ENCODE results near the gene ETNK2. TPM values are rescaled to one million over a fixed set of nuclear protein-coding genes. Genes with fewer than 3 reads are reported as not detected.
"Not testable (repeated sequence)": the region's sequence is repeated elsewhere in the genome, so short reads cannot be mapped to it uniquely, and the experiment has no call there.

ETNK2 gene
- total RNA-seq, 2 donors from 2014 or later = 4.0 to 15.8 TPM

DNA sequence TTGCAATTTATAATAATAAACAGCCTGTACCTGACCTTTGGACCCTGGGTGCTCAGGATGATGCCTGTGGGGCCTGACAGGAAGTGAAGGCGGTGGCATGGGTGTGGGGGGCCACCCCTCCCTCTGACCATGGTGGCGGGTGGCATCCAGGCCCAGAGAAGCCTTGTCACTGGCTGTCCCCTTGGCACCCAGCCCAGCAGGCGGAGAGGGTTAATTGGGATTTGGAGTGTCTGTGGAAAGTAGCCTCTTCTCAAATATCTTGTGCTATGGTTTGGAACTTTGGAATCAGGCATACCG, 58.5 kb downstream of the ETNK2 start:
- peaks cover 61% of the 10 kb centered on the region for H3K4me1 ChIP-seq
- no peaks in the 10 kb centered on the region for H3K27me3 ChIP-seq
- ATAC-seq = peak; percentile 80
- intact Hi-C loops (cut with DNase I) = no loop called here
- 33 to 37% methylated on average over 3 to 4 of the region's 4 CpGs for WGBS, 2 donors
- TF ChIP-seq, protein P1, sequence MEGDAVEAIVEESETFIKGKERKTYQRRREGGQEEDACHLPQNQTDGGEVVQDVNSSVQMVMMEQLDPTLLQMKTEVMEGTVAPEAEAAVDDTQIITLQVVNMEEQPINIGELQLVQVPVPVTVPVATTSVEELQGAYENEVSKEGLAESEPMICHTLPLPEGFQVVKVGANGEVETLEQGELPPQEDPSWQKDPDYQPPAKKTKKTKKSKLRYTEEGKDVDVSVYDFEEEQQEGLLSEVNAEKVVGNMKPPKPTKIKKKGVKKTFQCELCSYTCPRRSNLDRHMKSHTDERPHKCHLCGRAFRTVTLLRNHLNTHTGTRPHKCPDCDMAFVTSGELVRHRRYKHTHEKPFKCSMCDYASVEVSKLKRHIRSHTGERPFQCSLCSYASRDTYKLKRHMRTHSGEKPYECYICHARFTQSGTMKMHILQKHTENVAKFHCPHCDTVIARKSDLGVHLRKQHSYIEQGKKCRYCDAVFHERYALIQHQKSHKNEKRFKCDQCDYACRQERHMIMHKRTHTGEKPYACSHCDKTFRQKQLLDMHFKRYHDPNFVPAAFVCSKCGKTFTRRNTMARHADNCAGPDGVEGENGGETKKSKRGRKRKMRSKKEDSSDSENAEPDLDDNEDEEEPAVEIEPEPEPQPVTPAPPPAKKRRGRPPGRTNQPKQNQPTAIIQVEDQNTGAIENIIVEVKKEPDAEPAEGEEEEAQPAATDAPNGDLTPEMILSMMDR (IDR thresholded peaks at IDR 0.05) = no peak
- no peak for TF ChIP-seq POLR2A (IDR thresholded peaks at IDR 0.05)
- peak; percentile 69 to 82 (median 82) for DNase-seq
- peak overlapping the region; percentile 75 to 82 (median 78) for H3K27ac ChIP-seq
- no peak overlapping the region for H3K4me3 ChIP-seq
- H3K9me3 ChIP-seq = no peaks in the 10 kb centered on the region
- H3K36me3 ChIP-seq (replicated peaks in 1 of 2; ENCODE audit: insufficient read depth in 1 of 2, low read depth in 2 of 2) = no peaks in the 10 kb centered on the region

DNA sequence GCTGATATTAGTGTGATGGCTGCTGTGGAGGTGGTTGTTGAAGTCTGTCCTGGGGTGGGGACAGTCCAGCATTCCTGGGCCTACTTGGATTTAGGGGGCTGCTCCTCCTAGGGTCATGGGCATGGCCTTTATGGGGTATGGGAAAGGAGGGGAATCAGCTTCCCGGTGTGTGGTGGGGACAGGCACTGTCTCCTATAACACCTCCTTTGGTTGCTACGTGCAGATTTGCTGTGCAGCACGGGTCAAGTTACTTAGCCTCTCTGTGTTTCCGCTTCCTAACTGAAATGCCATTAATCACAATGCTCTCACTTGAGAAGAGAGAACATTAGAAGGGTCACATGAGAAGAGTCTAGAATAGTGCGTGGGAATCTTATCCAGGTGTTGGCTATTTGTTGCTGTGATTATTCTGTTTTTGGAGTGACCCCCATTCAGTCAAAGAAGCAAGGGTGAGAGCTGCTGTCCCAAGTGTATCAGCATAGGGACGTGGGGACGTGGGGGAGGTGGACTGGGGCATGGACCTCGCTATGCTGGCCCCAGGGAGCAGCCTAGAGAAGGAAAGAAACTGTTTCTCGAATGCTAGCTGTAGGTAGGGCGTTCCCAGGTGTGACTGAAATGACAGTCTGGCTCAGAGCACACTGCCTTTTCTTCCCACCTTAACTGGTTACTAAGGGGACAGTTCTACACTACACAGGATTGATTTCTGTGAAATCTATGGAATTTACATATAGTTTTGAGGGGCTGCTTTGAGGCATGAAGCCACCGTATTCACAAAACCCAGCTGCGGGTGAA, 59.0 kb downstream of the ETNK2 start:
- no peaks in the 10 kb centered on the region for H3K27me3 ChIP-seq
- ATAC-seq (peak; percentile 66), DNase-seq (peak in 2 of 4 donors; percentile 41 to 46)
- TF ChIP-seq, protein P1 (IDR thresholded peaks at IDR 0.05) = no peak
- no peak for TF ChIP-seq POLR2A (IDR thresholded peaks at IDR 0.05)
- H3K4me1 ChIP-seq = peaks cover 67% of the 10 kb centered on the region
- no peaks in the 10 kb centered on the region for H3K36me3 ChIP-seq (replicated peaks in 1 of 2; ENCODE audit: insufficient read depth in 1 of 2, low read depth in 2 of 2)
- 14 to 23% methylated on average over 12 of the region's 12 CpGs for WGBS, 2 donors
- no peaks in the 10 kb centered on the region for H3K9me3 ChIP-seq
- no peak overlapping the region for H3K4me3 ChIP-seq
- peak overlapping the region; percentile 75 to 82 (median 78) for H3K27ac ChIP-seq
- intact Hi-C loops (cut with DNase I) = no loop called here

DNA sequence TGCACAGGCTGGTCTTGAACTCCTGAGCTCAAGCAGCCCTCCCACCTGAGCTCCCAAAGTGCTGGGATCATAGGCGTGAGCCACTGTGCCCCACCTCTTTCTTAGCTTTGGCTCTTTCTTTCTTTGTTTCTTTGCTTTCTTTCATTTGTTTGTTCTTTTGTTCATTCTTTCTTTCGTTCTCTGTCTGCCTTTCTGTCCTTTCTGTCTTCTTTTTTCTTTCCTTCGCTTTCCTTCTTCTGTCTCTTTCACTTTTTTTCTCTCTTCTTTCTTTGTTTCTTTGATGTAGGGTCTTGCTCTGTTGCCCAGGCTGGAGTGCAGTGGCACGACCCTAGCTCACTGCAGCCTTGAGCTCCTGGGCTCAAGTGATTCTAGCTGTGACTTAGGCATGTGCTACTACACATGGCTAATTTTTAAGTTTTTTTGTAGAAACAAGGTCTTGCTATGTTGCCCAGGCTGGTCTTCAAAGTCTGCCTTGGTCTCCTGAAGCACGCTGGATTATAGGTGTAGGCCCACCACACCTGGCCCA, 60.0 kb downstream of the ETNK2 start:
- no peaks in the 10 kb centered on the region for H3K27me3 ChIP-seq
- intact Hi-C loops (cut with DNase I) = no loop called here
- H3K36me3 ChIP-seq (replicated peaks in 1 of 2; ENCODE audit: insufficient read depth in 1 of 2, low read depth in 2 of 2) = no peaks in the 10 kb centered on the region
- H3K9me3 ChIP-seq = no peaks in the 10 kb centered on the region
- H3K4me3 ChIP-seq = no peak overlapping the region
- TF ChIP-seq POLR2A (IDR thresholded peaks at IDR 0.05) = no peak
- TF ChIP-seq, protein P1 (IDR thresholded peaks at IDR 0.05) = no peak
- no peak for ATAC-seq
- 90 to 93% methylated on average over 5 of the region's 5 CpGs for WGBS, 2 donors
- H3K27ac ChIP-seq = peak overlapping the region in 3 of 4 donors; percentile 77 to 82 (median 78)
- no peak for DNase-seq
- peaks cover 76% of the 10 kb centered on the region for H3K4me1 ChIP-seq

DNA sequence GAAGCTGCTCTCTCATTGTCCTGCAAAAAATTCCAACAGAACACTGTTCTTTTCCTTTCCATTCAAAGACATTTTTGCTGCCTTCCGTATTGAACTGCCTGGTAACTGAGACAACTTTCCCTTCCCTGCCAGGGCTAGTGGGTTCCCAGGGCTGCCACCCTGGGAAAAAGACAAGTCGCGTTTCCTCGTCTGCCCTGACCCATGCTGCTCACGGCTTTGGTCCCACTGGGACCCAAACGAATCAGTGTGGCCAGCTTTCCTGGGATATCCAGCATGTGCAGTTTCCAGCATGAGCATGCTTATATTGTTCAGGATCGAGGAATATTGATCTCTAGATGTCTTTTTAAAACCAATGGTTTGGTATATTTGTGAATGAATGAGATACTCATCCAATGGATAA, 60.8 kb downstream of the ETNK2 start:
- Histone ChIP-seq H3K4me3 (no peak overlapping the region), H3K27me3 (no peaks in the 10 kb centered on the region), H3K27ac (peak overlapping the region in 3 of 4 donors; percentile 0 to 77 (median 22)), H3K4me1 (peaks cover 84% of the 10 kb centered on the region), H3K9me3 (no peaks in the 10 kb centered on the region), H3K36me3 (replicated peaks in 1 of 2; ENCODE audit: insufficient read depth in 1 of 2, low read depth in 2 of 2) (no peaks in the 10 kb centered on the region)
- no peak for ATAC-seq
- WGBS, 2 donors = 53 to 54% methylated on average over 7 of the region's 7 CpGs
- DNase-seq = no peak
- TF ChIP-seq POLR2A (IDR thresholded peaks at IDR 0.05) = no peak
- TF ChIP-seq, protein P1 (IDR thresholded peaks at IDR 0.05) = no peak
- intact Hi-C loops (cut with DNase I) = no loop called here

DNA sequence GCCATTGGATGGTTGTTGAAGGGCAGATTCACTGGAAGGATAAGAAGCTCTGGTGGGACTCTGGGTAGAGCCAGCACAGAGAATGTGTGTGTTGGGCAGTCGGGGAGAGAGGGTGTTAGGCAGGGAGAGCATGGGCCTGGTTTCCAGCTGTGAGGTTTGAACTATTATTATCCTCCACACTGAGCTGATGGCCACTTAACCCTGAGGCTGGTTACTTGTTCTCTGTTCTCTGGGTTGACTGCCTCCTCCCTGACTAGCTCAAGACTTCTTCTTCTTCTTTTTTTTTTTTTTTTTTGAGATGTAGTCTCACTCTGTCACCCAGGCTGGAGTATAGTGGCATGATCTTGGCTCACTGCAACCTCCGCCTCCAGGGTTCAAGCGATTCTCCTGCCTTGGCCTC, 61.7 kb downstream of the ETNK2 start:
- Histone ChIP-seq H3K4me1 (peaks cover 94% of the 10 kb centered on the region), H3K27ac (peak overlapping the region in 3 of 4 donors; percentile 75 to 91 (median 87))
- 93 to 97% methylated on average over 3 of the region's 3 CpGs for WGBS, 2 donors
- ATAC-seq; H3K36me3 ChIP-seq (replicated peaks in 1 of 2; ENCODE audit: insufficient read depth in 1 of 2, low read depth in 2 of 2); H3K4me3 ChIP-seq; DNase-seq; H3K9me3 ChIP-seq; intact Hi-C loops (cut with DNase I); H3K27me3 ChIP-seq: not testable (repeated sequence)

All from body of pancreas (tissue), 4 donors.